HepG2 (cell line): ENCODE results near the gene ZNF444. TPM values are rescaled to one million over a fixed set of nuclear protein-coding genes. Genes with fewer than 3 reads are reported as not detected.

Experiments
- HNF4A ChIP-seq: sonication (generic); formaldehyde crosslinking; IDR thresholded peaks from 2 replicates; pipeline ENCODE4 v1.4.0; 2020; ENCODE audit warnings: missing genetic modification reagents
- HOXA9 ChIP-seq: sonication (generic); formaldehyde crosslinking; IDR thresholded peaks from 2 replicates; pipeline ENCODE4 v1.8.1; 2022; ENCODE audit warnings: missing genetic modification reagents, mild to moderate bottlenecking, moderate library complexity, borderline replicate concordance
- KAT8 ChIP-seq: IDR thresholded peaks from 2 replicates; pipeline ENCODE4 v1.6.1; 2016; ENCODE audit warnings: missing genetic modification reagents, missing compliant biosample characterization
- KDM5A ChIP-seq: fragments of 200-600 bp; sonication (generic); IDR thresholded peaks from 2 replicates; pipeline ENCODE4 v1.7.0; 2018; ENCODE audit warnings: antibody characterized with exemption, mild to moderate bottlenecking, low read length, borderline replicate concordance
- NFIC ChIP-seq: IDR thresholded peaks from 2 replicates; pipeline ENCODE4 v1.6.1; 2012; ENCODE audit warnings: mild to moderate bottlenecking, low read length, inconsistent platforms
- SETDB1 ChIP-seq: sonication (generic); formaldehyde crosslinking; IDR thresholded peaks from 2 replicates; pipeline ENCODE4 v1.5.1; 2020; ENCODE audit warnings: missing genetic modification reagents, mild to moderate bottlenecking, borderline replicate concordance
- TBL1XR1 ChIP-seq: fragments of 150-350 bp; IDR thresholded peaks from 2 replicates; pipeline ENCODE4 v1.6.1; 2014; ENCODE audit warnings: borderline replicate concordance, low read length; ENCODE audit not compliant: partially characterized antibody
- ZNF143 ChIP-seq: sonication (generic); formaldehyde crosslinking; IDR thresholded peaks from 2 replicates; pipeline ENCODE4 v1.4.0; 2020; ENCODE audit warnings: missing genetic modification reagents
- ZNF282 ChIP-seq: fragments of 450-650 bp; IDR thresholded peaks from 2 replicates; pipeline ENCODE4 v1.6.1; 2018; ENCODE audit not compliant: partially characterized antibody
- ZNF570 ChIP-seq: sonication (generic); formaldehyde crosslinking; IDR thresholded peaks from 2 replicates; pipeline ENCODE4 v1.4.0; 2020; ENCODE audit warnings: mild to moderate bottlenecking, missing genetic modification reagents, borderline replicate concordance
- ZNF629 ChIP-seq: sonication (generic); formaldehyde crosslinking; conservative IDR thresholded peaks from 2 replicates; pipeline ENCODE4 v1.5.0; 2020; ENCODE audit warnings: missing genetic modification reagents
- ZNF652 ChIP-seq: IDR thresholded peaks from 2 replicates; pipeline ENCODE4 v1.6.1; 2016; ENCODE audit warnings: low read depth, borderline replicate concordance
- ZNF660 ChIP-seq: sonication (generic); formaldehyde crosslinking; IDR thresholded peaks from 2 replicates; pipeline ENCODE4 v1.5.1; 2020; ENCODE audit warnings: mild to moderate bottlenecking, low read depth, missing genetic modification reagents, borderline replicate concordance
- polyA plus RNA-seq, 8 experiments: library from polyadenylated mRNA; depleted of rRNA in 3 of 8; stranded (reverse) in 7 of 8; unstranded in 1 of 8; fragments of >200 nt; fragmentation: Illumina TruSeq in 4 of 8; extraction: Trizol in 4 of 8; gene quantifications; 2 replicates each; pipeline versions ENCODE4 v1.2.1 to v1.2.3, GENCODE V29; 2011 to 2016; ENCODE audit warnings: low read depth in 4 of 8, missing spikeins in 1 of 8, mixed read lengths in 1 of 8; ENCODE audit not compliant: insufficient read depth in 1 of 8
- total RNA-seq, 5 experiments: library from RNA; depleted of rRNA; stranded (reverse); fragments of >200 nt; fragmentation: Illumina TruSeq; extraction: Trizol; gene quantifications; 2 replicates each; pipeline ENCODE4 v1.2.3, GENCODE V29; 2016; ENCODE audit warnings: low read depth in 1 of 5
- TF ChIP-seq, protein P1 (sequence below): IDR thresholded peaks from 2 replicates; pipeline ENCODE4 v1.6.1; 2016; ENCODE audit warnings: low read depth, control low read depth
- TF ChIP-seq, protein P2 (sequence below): sonication (generic); formaldehyde crosslinking; IDR thresholded peaks from 2 replicates; pipeline ENCODE4 v1.9.0; 2021; ENCODE audit warnings: missing genetic modification reagents, borderline replicate concordance
- TF ChIP-seq, protein P3 (sequence below): sonication (generic); formaldehyde crosslinking; IDR thresholded peaks from 2 replicates; pipeline ENCODE4 v1.5.1; 2020; ENCODE audit warnings: missing genetic modification reagents, mild to moderate bottlenecking, borderline replicate concordance
- TF ChIP-seq, protein P4 (sequence below): fragments of 450-650 bp; IDR thresholded peaks from 2 replicates; pipeline ENCODE4 v1.6.1; 2016
- TF ChIP-seq, protein P5 (sequence below): sonication (generic); formaldehyde crosslinking; IDR thresholded peaks from 2 replicates; pipeline ENCODE4 v1.5.0; 2020; ENCODE audit warnings: missing genetic modification reagents
- TF ChIP-seq, protein P6 (sequence below): sonication (generic); formaldehyde crosslinking; IDR thresholded peaks from 2 replicates; pipeline ENCODE4 v1.8.0; 2022; ENCODE audit warnings: mild to moderate bottlenecking, missing genetic modification reagents, moderate library complexity
- TF ChIP-seq, protein P7 (sequence below): IDR thresholded peaks from 2 replicates; pipeline ENCODE4 v1.6.1; 2016; ENCODE audit warnings: mild to moderate bottlenecking

The ZNF444 gene
- total and polyA plus RNA-seq, 2 of the 13 experiments (the other 11 are each of a cell fraction or from before 2014, with no cell fraction given): 27.4 to 30.3 TPM

DNA sequence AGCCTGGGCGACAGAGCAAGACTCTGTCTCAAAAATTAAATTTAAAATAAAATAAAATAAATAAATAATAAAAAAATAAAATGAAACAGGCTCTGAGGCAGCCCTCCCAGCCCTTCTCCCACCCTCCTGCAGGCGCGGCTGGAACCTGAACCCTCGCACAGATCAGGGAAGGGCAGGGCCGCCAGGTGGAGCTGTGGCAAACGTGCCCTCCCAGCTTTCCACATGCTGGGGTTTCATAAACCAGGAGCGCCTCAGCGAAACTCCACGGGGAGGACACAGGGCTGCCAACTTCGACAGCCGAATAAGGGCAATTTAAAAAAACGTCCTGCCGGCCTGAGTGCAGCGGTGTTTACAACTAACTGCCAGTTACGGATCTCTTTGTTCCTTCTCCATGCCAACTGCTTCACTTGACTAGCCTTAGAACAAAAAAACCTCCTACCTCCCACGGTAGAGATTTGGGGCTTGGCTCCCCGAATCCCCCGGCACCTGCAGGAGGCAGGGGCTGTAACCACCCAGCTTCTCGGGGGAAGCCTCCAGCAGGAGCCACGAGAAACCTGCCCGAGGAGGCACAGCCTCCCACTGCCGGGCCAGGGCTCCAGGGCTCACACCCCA, 35.9 kb upstream of the ZNF444 start (continued):
- TF ChIP-seq, protein P1, sequence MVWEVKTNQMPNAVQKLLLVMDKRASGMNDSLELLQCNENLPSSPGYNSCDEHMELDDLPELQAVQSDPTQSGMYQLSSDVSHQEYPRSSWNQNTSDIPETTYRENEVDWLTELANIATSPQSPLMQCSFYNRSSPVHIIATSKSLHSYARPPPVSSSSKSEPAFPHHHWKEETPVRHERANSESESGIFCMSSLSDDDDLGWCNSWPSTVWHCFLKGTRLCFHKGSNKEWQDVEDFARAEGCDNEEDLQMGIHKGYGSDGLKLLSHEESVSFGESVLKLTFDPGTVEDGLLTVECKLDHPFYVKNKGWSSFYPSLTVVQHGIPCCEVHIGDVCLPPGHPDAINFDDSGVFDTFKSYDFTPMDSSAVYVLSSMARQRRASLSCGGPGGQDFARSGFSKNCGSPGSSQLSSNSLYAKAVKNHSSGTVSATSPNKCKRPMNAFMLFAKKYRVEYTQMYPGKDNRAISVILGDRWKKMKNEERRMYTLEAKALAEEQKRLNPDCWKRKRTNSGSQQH (CRISPR knock-in tag): 0 out of 2 replicates have a peak, but pooled peaks have one; percentile 41
- TF ChIP-seq, protein P2, sequence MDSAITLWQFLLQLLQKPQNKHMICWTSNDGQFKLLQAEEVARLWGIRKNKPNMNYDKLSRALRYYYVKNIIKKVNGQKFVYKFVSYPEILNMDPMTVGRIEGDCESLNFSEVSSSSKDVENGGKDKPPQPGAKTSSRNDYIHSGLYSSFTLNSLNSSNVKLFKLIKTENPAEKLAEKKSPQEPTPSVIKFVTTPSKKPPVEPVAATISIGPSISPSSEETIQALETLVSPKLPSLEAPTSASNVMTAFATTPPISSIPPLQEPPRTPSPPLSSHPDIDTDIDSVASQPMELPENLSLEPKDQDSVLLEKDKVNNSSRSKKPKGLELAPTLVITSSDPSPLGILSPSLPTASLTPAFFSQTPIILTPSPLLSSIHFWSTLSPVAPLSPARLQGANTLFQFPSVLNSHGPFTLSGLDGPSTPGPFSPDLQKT (CRISPR knock-in tag): no peak
- TF ChIP-seq KDM5A (no peak), ZNF629 (CRISPR knock-in tag) (no peak), SETDB1 (CRISPR knock-in tag) (no peak), ZNF282 (no peak), NFIC (no peak), ZNF652 (no peak; the same call in 1 of the 2 replicates), ZNF660 (CRISPR knock-in tag) (no peak), TBL1XR1 (no peak), KAT8 (CRISPR knock-in tag) (no peak), ZNF570 (CRISPR knock-in tag) (no peak), HNF4A (CRISPR knock-in tag) (peak; percentile 41; the same call in 1 of the 2 replicates), ZNF143 (CRISPR knock-in tag) (no peak), HOXA9 (CRISPR knock-in tag) (no peak)
- TF ChIP-seq, protein P3, sequence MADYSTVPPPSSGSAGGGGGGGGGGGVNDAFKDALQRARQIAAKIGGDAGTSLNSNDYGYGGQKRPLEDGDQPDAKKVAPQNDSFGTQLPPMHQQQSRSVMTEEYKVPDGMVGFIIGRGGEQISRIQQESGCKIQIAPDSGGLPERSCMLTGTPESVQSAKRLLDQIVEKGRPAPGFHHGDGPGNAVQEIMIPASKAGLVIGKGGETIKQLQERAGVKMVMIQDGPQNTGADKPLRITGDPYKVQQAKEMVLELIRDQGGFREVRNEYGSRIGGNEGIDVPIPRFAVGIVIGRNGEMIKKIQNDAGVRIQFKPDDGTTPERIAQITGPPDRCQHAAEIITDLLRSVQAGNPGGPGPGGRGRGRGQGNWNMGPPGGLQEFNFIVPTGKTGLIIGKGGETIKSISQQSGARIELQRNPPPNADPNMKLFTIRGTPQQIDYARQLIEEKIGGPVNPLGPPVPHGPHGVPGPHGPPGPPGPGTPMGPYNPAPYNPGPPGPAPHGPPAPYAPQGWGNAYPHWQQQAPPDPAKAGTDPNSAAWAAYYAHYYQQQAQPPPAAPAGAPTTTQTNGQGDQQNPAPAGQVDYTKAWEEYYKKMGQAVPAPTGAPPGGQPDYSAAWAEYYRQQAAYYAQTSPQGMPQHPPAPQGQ (CRISPR knock-in tag): no peak
- TF ChIP-seq, protein P4, sequence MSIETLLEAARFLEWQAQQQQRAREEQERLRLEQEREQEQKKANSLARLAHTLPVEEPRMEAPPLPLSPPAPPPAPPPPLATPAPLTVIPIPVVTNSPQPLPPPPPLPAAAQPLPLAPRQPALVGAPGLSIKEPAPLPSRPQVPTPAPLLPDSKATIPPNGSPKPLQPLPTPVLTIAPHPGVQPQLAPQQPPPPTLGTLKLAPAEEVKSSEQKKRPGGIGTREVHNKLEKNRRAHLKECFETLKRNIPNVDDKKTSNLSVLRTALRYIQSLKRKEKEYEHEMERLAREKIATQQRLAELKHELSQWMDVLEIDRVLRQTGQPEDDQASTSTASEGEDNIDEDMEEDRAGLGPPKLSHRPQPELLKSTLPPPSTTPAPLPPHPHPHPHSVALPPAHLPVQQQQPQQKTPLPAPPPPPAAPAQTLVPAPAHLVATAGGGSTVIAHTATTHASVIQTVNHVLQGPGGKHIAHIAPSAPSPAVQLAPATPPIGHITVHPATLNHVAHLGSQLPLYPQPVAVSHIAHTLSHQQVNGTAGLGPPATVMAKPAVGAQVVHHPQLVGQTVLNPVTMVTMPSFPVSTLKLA: no peak
- TF ChIP-seq, protein P5, sequence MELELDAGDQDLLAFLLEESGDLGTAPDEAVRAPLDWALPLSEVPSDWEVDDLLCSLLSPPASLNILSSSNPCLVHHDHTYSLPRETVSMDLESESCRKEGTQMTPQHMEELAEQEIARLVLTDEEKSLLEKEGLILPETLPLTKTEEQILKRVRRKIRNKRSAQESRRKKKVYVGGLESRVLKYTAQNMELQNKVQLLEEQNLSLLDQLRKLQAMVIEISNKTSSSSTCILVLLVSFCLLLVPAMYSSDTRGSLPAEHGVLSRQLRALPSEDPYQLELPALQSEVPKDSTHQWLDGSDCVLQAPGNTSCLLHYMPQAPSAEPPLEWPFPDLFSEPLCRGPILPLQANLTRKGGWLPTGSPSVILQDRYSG (CRISPR knock-in tag): no peak
- TF ChIP-seq, protein P6, sequence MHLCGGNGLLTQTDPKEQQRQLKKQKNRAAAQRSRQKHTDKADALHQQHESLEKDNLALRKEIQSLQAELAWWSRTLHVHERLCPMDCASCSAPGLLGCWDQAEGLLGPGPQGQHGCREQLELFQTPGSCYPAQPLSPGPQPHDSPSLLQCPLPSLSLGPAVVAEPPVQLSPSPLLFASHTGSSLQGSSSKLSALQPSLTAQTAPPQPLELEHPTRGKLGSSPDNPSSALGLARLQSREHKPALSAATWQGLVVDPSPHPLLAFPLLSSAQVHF (CRISPR knock-in tag): no peak
- TF ChIP-seq, protein P7, sequence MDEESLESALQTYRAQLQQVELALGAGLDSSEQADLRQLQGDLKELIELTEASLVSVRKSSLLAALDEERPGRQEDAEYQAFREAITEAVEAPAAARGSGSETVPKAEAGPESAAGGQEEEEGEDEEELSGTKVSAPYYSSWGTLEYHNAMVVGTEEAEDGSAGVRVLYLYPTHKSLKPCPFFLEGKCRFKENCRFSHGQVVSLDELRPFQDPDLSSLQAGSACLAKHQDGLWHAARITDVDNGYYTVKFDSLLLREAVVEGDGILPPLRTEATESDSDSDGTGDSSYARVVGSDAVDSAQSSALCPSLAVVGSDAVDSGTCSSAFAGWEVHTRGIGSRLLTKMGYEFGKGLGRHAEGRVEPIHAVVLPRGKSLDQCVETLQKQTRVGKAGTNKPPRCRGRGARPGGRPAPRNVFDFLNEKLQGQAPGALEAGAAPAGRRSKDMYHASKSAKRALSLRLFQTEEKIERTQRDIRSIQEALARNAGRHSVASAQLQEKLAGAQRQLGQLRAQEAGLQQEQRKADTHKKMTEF (CRISPR knock-in tag): peak; percentile 47; the same call in 1 of the 2 replicates
